GM20431 (cell line): ENCODE results near the gene SUB1.

Source experiments
- in situ Hi-C: fragments of 300-500 bp; cut with MseI, MboI; formaldehyde crosslinking; loops from one replicate; pipeline ENCODE4 v1.15.0; 2020; ENCODE audit warnings: low sequenced_read_pairs; ENCODE audit not compliant: unreplicated experiment

SUB1 gene

GRCh38 chr5:32598260-32598937, 13.0 kb downstream of the SUB1 start:
- in situ Hi-C loops, result loop anchor here (10.0 kb wide), 1 partner anchor 114 kb away; no protein-coding TSS in a partner anchor

GRCh38 chr5:32598997-32599549, 13.7 kb downstream of the SUB1 start:
- in situ Hi-C loops, result loop anchor here (10.0 kb wide), 1 partner anchor 114 kb away; no protein-coding TSS in a partner anchor

GRCh38 chr5:32600054-32600622, 14.8 kb downstream of the SUB1 start:
- in situ Hi-C loops, result no loop called here

DNA sequence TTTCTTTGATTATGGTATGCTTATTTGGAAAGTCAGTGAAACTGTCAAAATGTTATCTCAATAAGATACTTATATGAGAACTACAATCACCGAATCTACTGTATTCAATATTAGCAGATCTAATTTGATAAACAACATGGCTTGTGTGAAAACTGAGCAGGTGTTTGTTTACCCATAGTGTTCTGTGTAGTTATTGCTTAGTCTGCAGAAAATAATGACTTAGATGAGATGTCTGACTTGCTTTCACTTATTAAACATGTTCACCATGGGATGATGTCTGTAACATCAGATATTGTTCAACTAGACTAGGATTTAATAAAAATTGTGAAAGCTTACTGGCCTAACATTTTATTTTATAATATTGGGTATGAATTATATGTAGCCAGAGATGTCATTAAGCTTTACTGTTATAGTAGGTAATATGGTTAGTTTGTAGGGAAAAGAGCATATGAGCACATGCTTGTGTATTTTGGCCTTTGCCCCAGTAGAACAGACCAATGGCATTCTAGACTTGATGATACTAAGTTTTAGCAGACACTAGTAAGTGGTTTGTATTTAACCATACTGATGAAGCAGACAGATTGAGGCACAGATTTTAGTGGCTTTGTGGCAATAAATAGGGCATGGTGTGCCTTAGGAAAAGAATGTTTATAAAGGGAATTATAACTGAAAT, 16.4 kb downstream of the SUB1 start:
- in situ Hi-C loops, result no loop called here

- in situ Hi-C loops, result no loop called here
Measured at GRCh38 chr5:32602906-32603305, 17.5 kb downstream of the SUB1 start.

DNA sequence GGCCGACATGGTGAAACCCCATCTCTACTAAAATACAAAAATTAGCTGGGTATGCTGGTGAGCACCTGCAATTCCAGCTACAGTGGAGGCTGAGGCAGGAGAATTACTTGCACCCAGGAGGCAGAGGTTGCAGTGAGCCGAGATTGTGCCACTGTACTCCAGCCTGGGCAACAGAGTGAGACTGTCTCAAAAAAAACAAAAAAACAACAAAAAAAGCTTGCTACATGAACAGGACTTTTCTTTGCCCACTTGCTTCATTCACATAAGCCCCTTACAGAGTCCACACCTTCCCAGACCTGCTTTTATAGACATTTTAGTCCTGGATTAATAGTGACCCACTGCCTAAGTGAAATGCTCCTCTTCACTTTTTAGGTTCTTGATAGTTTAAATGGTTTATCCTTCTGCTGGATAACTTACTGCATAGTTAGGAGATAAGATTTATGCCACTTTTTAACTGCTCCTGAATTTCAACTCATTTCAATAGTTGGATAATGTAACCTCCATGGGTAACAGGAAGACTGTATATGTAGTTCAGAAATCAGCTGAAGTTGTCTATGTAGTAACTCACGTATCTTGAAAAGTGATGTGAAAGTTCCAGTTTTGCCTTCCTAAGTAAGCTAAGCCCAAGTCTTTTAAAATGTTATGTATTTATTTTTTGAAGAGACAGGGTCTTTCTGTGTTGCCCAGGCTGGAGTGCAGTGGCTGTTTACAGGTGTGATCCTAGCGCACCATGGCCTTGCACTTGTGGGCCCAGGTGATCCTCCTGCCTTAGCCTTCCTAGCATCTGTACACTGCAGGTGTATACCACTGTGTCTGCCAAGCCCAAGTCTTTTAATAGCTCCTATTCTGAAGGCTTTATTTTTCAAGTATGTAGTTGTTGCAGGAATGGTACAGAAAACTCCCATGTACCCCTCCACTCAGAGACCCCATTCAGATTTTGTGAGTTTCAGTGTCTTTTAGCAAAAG, 19.7 kb downstream of the SUB1 start:
- in situ Hi-C loops, result no loop called here

GRCh38 chr5:32605766-32606152, 20.4 kb downstream of the SUB1 start:
- in situ Hi-C loops, result no loop called here

DNA sequence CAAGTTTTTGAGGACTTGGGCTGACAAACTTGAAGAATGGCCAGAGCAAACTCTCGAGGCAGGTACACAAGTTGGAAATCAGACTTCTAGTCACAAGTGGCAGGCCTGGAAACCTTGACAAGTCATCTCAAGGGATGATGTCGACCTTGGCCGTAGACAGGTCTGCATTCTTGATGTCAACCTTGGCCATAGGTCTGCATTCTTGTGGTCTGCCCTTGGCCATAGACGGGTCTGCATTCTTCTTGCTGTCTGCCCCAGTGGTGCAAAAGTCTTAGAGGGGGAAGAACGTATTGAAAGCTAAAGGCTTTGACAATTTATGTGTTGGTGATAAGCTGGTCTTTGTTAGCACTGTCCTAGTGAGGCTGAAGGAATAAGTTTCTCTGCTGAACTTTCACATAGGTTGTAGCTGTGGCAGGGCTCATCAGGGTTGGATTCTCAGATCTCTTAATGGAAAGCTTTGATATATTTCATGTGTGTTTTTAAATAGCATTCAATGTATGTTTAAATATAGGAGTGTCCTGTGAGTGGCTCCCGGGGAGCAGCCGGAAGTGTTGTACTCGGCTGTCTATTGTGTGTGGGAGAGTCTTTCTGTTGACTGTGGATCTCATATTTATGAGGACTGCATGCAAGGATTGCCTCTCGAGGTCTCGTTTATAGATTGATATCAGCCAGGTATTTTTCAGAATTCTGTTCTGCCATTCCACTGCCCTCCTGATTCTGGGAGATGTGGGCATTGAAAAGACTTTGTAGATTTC, 27.0 kb downstream of the SUB1 start:
- in situ Hi-C loops, result no loop called here

DNA sequence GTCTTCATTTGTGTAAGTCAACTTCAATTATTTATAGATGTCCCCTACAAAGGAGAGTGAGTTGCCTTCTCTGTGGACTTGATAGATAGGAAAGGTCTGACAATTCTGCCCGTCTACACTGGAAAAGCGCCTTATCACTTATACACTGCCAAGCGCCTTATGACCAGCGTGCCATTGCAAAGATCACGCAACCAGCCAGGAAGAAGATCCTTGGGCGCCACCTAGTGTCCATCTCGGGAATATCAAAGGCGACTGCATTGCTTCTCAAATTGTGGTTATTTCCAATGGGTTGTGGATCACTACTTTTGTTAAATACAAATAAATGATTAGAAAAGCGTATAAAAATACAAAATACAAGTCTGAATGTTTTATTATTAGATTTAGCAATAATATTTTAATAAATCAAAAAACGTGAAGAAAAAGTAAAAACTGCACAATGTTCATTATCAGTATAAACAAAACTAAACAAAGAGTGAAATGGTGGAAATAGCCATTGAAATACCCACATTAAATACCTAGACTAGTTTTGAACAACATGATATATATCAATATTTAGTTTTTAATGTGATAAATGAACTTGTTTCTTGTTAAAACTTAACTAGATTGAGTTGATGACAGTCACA, 27.8 kb downstream of the SUB1 start:
- in situ Hi-C loops, result no loop called here

DNA sequence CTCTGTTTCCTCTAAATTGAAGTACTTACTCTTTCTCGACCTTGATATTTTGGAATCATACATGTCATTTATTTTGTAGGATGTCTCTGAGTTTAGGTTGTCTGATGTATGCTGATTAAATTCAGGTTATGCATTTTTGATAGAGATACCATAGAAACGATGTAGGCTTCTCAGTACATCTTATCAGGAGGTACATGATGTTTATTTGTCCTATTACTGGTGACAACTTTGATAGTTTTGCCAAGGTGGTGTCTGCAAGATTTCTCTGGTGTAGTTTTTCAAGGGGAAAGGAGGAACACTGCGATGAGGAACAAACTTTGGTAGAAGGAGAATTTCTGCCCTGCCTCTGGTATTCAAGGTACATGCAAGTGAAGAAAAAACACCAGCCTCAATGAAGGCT, 29.9 kb downstream of the SUB1 start:
- in situ Hi-C loops, result no loop called here

GRCh38 chr5:32618962-32619361, 33.6 kb downstream of the SUB1 start:
- in situ Hi-C loops, result no loop called here

GRCh38 chr5:32621256-32621655, 35.9 kb downstream of the SUB1 start:
- in situ Hi-C loops, result no loop called here

DNA sequence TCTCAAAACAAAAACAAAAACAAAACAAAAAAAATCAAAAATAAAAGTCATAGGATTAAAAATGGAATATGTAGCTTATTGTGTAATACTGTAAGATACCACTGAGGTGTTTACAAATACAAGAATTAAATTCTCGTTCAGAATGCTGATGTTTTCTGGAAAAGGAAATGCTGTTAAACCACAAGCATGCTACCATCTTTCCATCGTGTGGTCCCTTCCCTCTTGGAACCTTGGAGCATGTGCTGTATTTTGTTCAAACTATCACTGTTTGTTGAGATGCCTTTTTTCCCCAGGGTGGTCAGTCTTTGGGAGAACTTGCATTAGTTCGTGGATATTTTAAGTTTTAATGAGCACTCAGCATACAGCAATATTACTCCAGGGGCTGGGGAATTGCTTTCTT, 39.7 kb downstream of the SUB1 start:
- in situ Hi-C loops, result no loop called here

DNA sequence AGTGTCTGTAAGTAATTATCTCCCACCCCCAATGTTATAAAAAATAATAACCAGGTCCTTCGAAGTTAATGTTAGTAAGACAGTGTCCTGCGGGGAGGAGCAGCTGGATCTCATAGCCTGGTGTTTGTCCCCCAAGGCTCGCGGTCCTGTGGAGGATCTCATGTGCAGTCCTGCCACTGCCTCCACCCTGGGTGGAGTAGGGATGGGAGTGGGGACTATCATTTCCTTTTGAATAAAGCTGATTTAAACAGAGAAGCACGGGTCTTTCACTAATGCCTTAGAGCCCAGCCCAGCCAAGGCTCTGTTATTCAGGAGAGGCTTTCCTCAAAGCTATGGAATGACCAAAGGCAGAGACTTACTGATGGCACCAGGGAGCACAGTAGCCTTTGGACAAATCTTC, 40.2 kb downstream of the SUB1 start:
- in situ Hi-C loops, result no loop called here

DNA sequence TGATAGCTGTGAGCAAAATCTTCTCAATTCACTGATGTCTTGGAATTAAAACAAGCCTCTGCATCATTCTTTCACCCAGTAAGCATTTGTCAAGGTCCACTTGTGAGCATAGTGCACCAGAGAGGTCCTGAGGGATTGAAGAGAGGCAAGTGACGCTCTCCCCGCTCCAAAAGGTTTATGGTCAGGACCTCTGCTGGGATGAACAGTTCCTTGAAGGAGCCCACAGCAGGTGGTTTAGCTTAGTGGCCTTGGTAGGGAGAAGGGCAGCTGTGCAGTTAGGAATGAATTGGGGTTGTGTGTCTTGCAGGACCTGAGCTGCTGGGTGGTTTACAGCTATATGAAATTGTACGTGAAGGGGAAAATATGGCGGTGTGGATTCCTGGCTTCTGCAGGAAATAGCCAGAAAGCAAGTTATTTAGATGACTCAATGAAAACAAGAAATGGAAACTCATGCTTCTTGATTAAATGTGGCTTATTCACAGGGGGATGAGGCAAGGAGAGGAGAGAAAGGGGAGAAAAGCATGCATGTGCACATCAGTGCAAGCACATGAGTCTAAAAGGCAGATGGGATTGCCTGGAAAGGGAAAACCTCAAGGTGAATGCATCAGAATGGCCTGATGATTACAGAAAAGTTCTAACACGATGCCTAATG, 42.0 kb downstream of the SUB1 start:
- in situ Hi-C loops, result no loop called here

GRCh38 chr5:32628049-32628844, 42.9 kb downstream of the SUB1 start:
- in situ Hi-C loops, result no loop called here

DNA sequence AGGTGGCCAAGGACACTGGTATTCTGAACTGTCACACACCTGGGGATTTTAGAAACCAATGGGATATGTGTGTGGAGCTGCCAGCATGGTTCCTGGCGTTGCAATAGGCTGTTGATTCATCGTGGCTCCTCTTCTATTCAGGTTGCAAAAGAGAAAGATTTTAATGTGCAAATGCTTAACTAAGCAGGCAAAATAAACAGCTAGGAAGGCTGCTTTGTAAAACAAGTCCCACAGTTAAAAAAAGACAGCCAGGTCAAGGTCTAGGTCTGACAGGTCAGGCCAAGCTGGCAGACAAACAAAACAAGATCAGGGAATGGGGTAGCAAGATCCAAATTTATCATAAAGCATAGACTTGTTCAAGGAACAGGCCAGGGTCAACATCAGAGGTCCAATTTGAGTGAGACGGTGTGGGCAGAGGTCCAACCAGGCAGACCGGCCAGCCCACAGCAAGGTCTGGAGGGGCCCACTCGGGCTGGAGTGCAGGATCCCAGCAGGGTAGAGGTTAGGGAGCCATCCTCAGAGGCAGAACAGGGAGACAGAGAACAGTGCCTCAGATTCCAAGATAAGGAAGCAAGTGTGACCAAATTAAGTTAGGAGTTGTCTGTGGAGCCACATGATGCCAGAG, 45.6 kb downstream of the SUB1 start:
- in situ Hi-C loops, result no loop called here
